ENCODE data around the gene SLC2A4. TPM values are rescaled to one million over a fixed set of nuclear protein-coding genes. Genes with fewer than 3 reads are reported as not detected.
"Not testable (repeated sequence)": the region's sequence is repeated elsewhere in the genome, so short reads cannot be mapped to it uniquely, and the experiment has no call there.

Gene SLC2A4
- total RNA-seq, 1 donor from 2014 or later = 0.37 TPM

- Mint-ChIP-seq H3K27ac (peak overlapping the region; percentile 95), H3K4me3 (peak overlapping the region; percentile 99), H3K36me3 (ENCODE audit: low read depth) (peaks cover 50% of the 10 kb centered on the region), H3K4me1 (peaks cover 50% of the 10 kb centered on the region), H3K9me3 (no peaks in the 10 kb centered on the region), H3K27me3 (no peaks in the 10 kb centered on the region)
- intact Hi-C loops (cut with micrococcal nuclease) = no loop called here
- DNase-seq = no peak
Observed at GRCh38 chr17:7240375-7240774, 41.1 kb upstream of the SLC2A4 start.

- H3K9me3 Mint-ChIP-seq = no peaks in the 10 kb centered on the region
- peaks cover 43% of the 10 kb centered on the region for H3K4me1 Mint-ChIP-seq
- H3K27ac Mint-ChIP-seq = peak overlapping the region; percentile 91
- no peaks in the 10 kb centered on the region for H3K27me3 Mint-ChIP-seq
- peak overlapping the region; percentile 85 for H3K4me3 Mint-ChIP-seq
- no peak for DNase-seq
- H3K36me3 Mint-ChIP-seq (ENCODE audit: low read depth) = peaks cover 47% of the 10 kb centered on the region
- intact Hi-C loops (cut with micrococcal nuclease) = no loop called here
Observed at GRCh38 chr17:7241090-7241733, 40.3 kb upstream of the SLC2A4 start.

DNA sequence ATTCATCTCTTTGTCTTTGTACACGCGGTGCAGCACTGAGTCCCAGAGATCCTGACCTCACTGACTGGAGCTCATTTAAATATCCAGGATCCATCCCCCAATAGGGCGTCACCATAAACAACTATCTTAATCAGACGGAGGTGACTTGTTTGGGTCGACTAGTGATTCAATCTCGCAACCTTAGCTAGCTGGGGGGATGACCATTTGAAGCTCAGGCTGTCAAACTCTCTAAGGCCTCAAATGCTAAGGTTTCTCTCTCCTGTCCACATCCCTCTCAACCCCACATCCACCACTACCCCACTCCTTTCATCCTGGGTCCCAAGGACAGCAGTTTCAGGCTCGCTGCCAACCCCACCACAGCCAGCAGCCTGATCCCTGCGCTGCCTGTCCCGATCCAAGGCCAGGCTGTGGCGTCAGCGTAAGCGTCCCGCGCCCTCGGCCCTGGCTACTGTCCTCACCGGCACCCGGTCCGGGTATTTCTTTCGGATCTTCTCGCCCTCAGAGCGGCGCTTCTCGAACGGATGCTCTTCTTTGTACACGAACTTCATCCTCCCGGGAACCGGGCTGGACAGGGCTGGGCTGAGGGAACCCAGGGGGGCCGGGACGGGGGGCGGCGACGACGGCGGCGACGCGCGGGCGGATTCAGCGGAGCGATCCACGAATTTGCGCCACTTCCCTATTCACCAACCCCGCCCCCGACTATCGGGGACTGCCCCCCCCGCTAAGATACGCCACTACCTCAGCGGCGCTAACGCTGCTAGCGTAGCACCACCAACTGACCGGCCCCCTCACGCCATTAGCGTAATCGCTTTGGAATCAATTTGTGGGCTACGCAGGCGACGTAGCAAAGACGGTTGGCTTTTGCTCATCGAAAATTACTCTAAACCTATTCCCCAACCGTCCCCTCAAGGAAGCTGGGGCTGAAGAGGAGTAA is 39.5 kb upstream of the SLC2A4 start, which contains the start of gene GABARAP:
Gene GABARAP (minus strand): TSS at position 667 of the 934 bp plus-strand sequence. CDS start 119 bp downstream, at position 548.
- H3K4me3 Mint-ChIP-seq = peak within 1 kb of the TSS; percentile 85
- H3K27ac Mint-ChIP-seq = peak within 1 kb of the TSS; percentile 91
- peak; percentile 97 for DNase-seq
- no peaks in the 10 kb centered on the region for H3K27me3 Mint-ChIP-seq
- intact Hi-C loops (cut with micrococcal nuclease) = loop anchor here (2.0 kb wide), 1 partner anchor 73 kb away; the partner anchor contains the start of gene GPS2
- no peaks in the 10 kb centered on the region for H3K9me3 Mint-ChIP-seq
- H3K4me1 Mint-ChIP-seq = peaks cover 45% of the 10 kb centered on the region
- H3K36me3 Mint-ChIP-seq (ENCODE audit: low read depth) = peaks cover 48% of the 10 kb centered on the region

GRCh38 chr17:7242717-7243452 is 38.6 kb upstream of the SLC2A4 start:
- Mint-ChIP-seq H3K36me3 (ENCODE audit: low read depth) (peaks cover 46% of the 10 kb centered on the region), H3K27me3 (no peaks in the 10 kb centered on the region), H3K27ac (peak overlapping the region; percentile 91), H3K4me3 (peak overlapping the region; percentile 85), H3K9me3 (no peaks in the 10 kb centered on the region), H3K4me1 (peaks cover 42% of the 10 kb centered on the region)
- peak; percentile 98 for DNase-seq
- intact Hi-C loops (cut with micrococcal nuclease) = loop anchor here (1.0 to 2.0 kb wide), 2 partner anchors 9 to 72 kb away; partner anchors contain the start of genes ELP5 and GPS2

DNA sequence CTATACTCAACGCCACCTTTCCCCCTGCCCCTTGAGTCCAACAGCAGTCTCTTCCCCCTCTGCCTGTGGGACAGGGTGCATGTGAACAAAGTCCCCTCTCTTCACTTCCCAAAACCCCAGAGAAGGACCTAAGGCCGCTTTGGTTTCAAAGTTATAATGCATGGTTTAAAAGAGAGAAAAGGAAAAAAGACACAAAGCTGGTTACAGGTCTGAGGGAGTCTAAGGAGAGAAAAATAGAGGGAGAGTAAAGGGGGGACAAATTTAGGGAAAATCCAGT is 38.1 kb upstream of the SLC2A4 start:
- Mint-ChIP-seq H3K9me3 (no peaks in the 10 kb centered on the region), H3K27me3 (no peaks in the 10 kb centered on the region), H3K36me3 (ENCODE audit: low read depth) (peaks cover 46% of the 10 kb centered on the region), H3K4me1 (peaks cover 43% of the 10 kb centered on the region), H3K4me3 (peak overlapping the region; percentile 85), H3K27ac (peak overlapping the region; percentile 82)
- intact Hi-C loops (cut with micrococcal nuclease) = loop anchor here (1.0 to 2.0 kb wide), 2 partner anchors 9 to 71 kb away; partner anchors contain the start of genes ELP5 and GPS2
- DNase-seq = no peak

DNA sequence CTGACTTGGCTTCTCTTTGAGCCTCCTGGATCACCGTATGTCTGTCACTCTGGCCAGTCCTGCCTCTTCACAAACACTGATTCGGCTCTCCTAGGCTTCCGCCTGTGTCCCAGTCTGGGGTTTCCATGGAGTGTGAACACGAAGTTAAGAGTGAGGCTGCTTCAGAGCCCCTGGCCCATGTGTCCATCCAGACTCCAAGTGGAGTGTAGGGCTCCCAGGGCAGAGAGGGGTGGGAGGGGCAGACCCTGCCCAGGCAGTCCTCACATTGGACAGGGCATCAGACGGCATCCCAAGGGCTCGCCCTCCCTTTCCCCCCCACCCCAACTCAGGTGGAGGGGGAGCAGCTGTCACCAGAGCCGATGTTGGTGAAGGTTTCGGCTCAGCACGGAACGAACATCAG is 37.7 kb upstream of the SLC2A4 start:
- H3K27ac Mint-ChIP-seq, H3K9me3 Mint-ChIP-seq, DNase-seq, H3K27me3 Mint-ChIP-seq: not testable (repeated sequence)
- Mint-ChIP-seq H3K4me3 (peak overlapping the region; percentile 85), H3K4me1 (peaks cover 47% of the 10 kb centered on the region), H3K36me3 (ENCODE audit: low read depth) (peaks cover 45% of the 10 kb centered on the region)
- intact Hi-C loops (cut with micrococcal nuclease) = loop anchor here (1.0 to 2.0 kb wide), 2 partner anchors 8 to 71 kb away; partner anchors contain the start of genes ELP5 and GPS2

DNA sequence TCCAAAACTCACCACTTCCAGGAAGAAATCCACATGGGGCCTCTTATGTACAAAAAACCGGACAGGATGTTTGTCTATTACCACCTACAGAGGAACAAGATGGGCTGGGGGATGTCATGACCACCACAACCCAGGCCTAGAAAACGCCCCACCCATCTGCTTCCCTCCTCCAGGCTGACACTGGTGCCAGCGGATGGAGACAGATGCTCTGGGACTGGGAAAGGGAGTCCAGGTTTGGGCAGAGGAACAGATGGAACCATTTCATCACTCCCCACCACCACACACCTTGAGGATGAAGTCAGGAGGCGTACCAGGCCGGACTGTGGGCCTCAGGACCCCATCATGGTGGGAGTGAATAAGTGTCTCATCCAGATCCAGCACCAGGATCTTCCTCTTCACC is 34.7 kb upstream of the SLC2A4 start:
- H3K27me3 Mint-ChIP-seq = no peaks in the 10 kb centered on the region
- H3K36me3 Mint-ChIP-seq (ENCODE audit: low read depth) = peaks cover 39% of the 10 kb centered on the region
- no peak for DNase-seq
- H3K27ac Mint-ChIP-seq = peak overlapping the region; percentile 20
- no peaks in the 10 kb centered on the region for H3K9me3 Mint-ChIP-seq
- intact Hi-C loops (cut with micrococcal nuclease) = no loop called here
- peaks cover 45% of the 10 kb centered on the region for H3K4me1 Mint-ChIP-seq
- no peak overlapping the region for H3K4me3 Mint-ChIP-seq

- peak overlapping the region; percentile 95 for H3K4me3 Mint-ChIP-seq
- H3K27me3 Mint-ChIP-seq = no peaks in the 10 kb centered on the region
- H3K27ac Mint-ChIP-seq = no peak overlapping the region
- peaks cover 46% of the 10 kb centered on the region for H3K36me3 Mint-ChIP-seq (ENCODE audit: low read depth)
- no peak for DNase-seq
- peaks cover 47% of the 10 kb centered on the region for H3K4me1 Mint-ChIP-seq
- intact Hi-C loops (cut with micrococcal nuclease) = no loop called here
- no peaks in the 10 kb centered on the region for H3K9me3 Mint-ChIP-seq
Observed at GRCh38 chr17:7248796-7249195, 32.7 kb upstream of the SLC2A4 start.

- DNase-seq = no peak
- Mint-ChIP-seq H3K36me3 (ENCODE audit: low read depth) (peaks cover 45% of the 10 kb centered on the region), H3K4me3 (peak overlapping the region; percentile 95), H3K27me3 (no peaks in the 10 kb centered on the region), H3K9me3 (no peaks in the 10 kb centered on the region), H3K4me1 (peaks cover 50% of the 10 kb centered on the region), H3K27ac (peak overlapping the region; percentile 71)
- intact Hi-C loops (cut with micrococcal nuclease) = no loop called here
Observed at GRCh38 chr17:7249214-7249613, 32.3 kb upstream of the SLC2A4 start.

DNA sequence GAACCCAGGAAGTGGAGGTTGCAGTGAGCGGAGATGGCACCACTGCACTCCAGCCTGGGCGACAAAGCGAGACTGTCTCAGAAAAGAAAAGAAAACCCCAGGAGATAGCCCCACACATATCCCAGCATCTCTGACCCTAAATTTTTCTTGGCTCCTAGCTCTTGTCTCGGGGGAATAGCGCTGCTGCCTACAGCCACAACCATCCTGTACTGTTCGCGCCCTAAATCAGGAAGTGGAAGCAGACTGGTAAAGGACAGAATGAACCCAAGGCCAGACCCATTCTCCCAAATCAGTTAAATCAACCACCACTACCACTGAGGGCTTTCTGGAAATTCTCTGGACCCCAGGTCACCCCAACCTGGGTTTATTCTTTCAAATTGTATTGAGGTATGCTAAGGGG is 31.7 kb upstream of the SLC2A4 start:
- H3K36me3 Mint-ChIP-seq (ENCODE audit: low read depth) = peaks cover 44% of the 10 kb centered on the region
- DNase-seq = no peak
- H3K27ac Mint-ChIP-seq = peak overlapping the region; percentile 95
- intact Hi-C loops (cut with micrococcal nuclease) = loop anchor here (5.0 kb wide), 2 partner anchors 312 to 437 kb away; partner anchors contain the start of genes SENP3, TP53 and WRAP53
- H3K27me3 Mint-ChIP-seq = no peaks in the 10 kb centered on the region
- H3K4me1 Mint-ChIP-seq = peaks cover 52% of the 10 kb centered on the region
- H3K4me3 Mint-ChIP-seq = peak overlapping the region; percentile 95
- H3K9me3 Mint-ChIP-seq = no peaks in the 10 kb centered on the region

DNA sequence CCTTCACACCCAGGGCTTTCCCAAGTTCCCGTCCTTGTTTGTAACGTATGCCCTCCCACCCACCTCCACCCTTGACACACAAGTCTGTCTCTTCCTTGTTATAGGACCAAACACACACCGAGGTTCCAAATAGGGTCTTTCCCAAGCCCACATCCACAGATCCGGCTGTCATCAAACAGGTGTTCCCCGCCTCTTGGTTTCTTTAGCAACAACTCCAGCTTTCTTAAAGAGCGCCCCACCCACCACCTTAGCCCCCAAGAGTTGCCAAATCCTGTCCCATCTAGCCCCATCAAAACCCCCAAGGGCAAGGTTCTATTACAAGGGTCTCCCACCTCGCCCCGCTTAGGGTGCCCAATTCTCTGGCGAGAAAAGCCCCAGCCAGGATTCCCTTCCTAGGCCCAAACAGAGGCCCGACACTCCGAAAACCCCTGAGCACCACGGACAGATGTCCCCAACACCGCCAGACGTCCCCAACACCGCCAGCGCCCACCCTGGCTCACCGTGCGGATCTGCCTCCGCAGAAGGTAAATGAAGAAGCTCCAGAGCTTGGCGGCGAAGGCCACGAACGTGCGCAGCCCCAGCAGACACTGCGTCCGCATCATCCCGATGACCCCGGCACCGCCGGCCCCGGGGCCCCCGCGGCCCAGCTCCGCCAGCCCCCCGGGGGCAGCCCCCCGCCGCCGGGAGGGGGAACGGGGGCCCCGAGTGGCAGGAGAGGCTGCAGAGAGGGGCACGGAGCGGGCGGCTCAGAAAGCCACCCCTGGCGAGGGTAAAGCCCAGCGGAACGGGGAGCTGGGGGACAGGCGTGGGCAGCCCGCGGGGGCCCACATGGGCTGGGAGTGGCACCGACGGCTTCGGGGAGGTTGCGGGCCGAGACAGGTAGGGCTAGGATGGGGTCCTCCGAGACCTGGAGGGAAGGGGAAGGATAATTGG is 30.6 kb upstream of the SLC2A4 start:
- Mint-ChIP-seq H3K9me3 (no peaks in the 10 kb centered on the region), H3K4me1 (peaks cover 52% of the 10 kb centered on the region), H3K27ac (peak overlapping the region; percentile 100), H3K4me3 (peak overlapping the region; percentile 95), H3K36me3 (ENCODE audit: low read depth) (peaks cover 45% of the 10 kb centered on the region), H3K27me3 (no peaks in the 10 kb centered on the region)
- intact Hi-C loops (cut with micrococcal nuclease) = loop anchor here (5.0 kb wide), 2 partner anchors 311 to 436 kb away; partner anchors contain the start of genes SENP3, TP53 and WRAP53
- DNase-seq = peak; percentile 76

GRCh38 chr17:7251661-7252175 is 29.8 kb upstream of the SLC2A4 start, which contains the start of gene CTDNEP1:
TSS of gene CTDNEP1 (minus strand) at chr17:7251734. CDS start at chr17:7251296, 438 bp downstream.
- H3K4me1 Mint-ChIP-seq = peaks cover 46% of the 10 kb centered on the region
- H3K27ac Mint-ChIP-seq = peak within 1 kb of the TSS; percentile 100
- no peaks in the 10 kb centered on the region for H3K27me3 Mint-ChIP-seq
- peaks cover 43% of the 10 kb centered on the region for H3K36me3 Mint-ChIP-seq (ENCODE audit: low read depth)
- peak; percentile 100 for DNase-seq
- intact Hi-C loops (cut with micrococcal nuclease) = loop anchor here (1.0 to 5.0 kb wide), 6 partner anchors 8 to 436 kb away; partner anchors contain the start of genes EIF5A, PHF23, SENP3 and TP53
- H3K4me3 Mint-ChIP-seq = peak within 1 kb of the TSS; percentile 95
- H3K9me3 Mint-ChIP-seq = no peaks in the 10 kb centered on the region
